Panc1 (cell line): ENCODE measurements around the gene BFSP1. TPM values are rescaled to one million over a fixed set of nuclear protein-coding genes. Genes with fewer than 3 reads are reported as not detected.

Experiments used
- ATAC-seq: fragments of 200-7000 bp; cut with Tn5 transposase; 2 replicates; pipeline ENCODE4 v1.9.1; 2020; ENCODE audit warnings: mild to moderate bottlenecking, moderate library complexity
- BruUV-seq: library from RNA; stranded (reverse); fragments of 400-500 nt; replicated peaks from 2 replicates; lab custom pipeline; 2021; lab: Mats Ljungman, UMichigan
- CTCF ChIA-PET: fragments of 300-600 bp; sonication (Branson Sonifier 250); formaldehyde crosslinking; loops from one replicate; lab custom pipeline; 2022; ENCODE audit warnings: antibody characterized with exemption; lab: Charles Lee
- POLR2A ChIA-PET: fragments of 300-600 bp; sonication (Branson Sonifier 250); formaldehyde crosslinking; loops from one replicate; lab custom pipeline; 2022; ENCODE audit warnings: antibody characterized with exemption; lab: Charles Lee
- DNase-seq: peaks from one replicate; pipeline ENCODE4 v3.0.0-alpha.2; 2010; ENCODE audit warnings: low read depth, low spot score
- H3K27ac ChIP-seq: 2 replicates; pipeline ENCODE4 v1.5.1; 2011; ENCODE audit warnings: mild to moderate bottlenecking, low read length, inconsistent platforms
- H3K27me3 ChIP-seq: fragments of 200-500 bp; sonication (Bioruptor generic); 2 replicates; pipeline ENCODE4 v1.6.0; 2014; ENCODE audit warnings: low read length, inconsistent platforms; ENCODE audit not compliant: control insufficient read depth, insufficient read depth
- H3K36me3 ChIP-seq: fragments of 200-500 bp; sonication (Bioruptor generic); 2 replicates; pipeline ENCODE4 v1.5.1; 2014; ENCODE audit warnings: inconsistent platforms, mild to moderate bottlenecking, low read length, moderate library complexity; ENCODE audit not compliant: control insufficient read depth, insufficient read depth
- H3K4me1 ChIP-seq: 2 replicates; pipeline ENCODE4 v1.5.1; 2011; ENCODE audit warnings: inconsistent platforms, mild to moderate bottlenecking, low read length, moderate library complexity; ENCODE audit not compliant: control insufficient read depth, insufficient read depth
- H3K4me3 ChIP-seq, 2 experiments: 2 replicates each; pipeline ENCODE4 v1.5.1; 2011 to 2012; ENCODE audit warnings: low read depth in 2 of 2, low read length in 2 of 2, mild to moderate bottlenecking in 2 of 2, inconsistent platforms in 1 of 2, moderate library complexity in 1 of 2
- H3K9me3 ChIP-seq: fragments of 200-500 bp; sonication (Bioruptor generic); 2 replicates; pipeline ENCODE4 v1.5.1; 2014; ENCODE audit warnings: low read depth, mild to moderate bottlenecking, inconsistent platforms, low read length, moderate library complexity; ENCODE audit not compliant: control insufficient read depth, insufficient read depth
- CTCF ChIP-seq: fragments of 450-650 bp; IDR thresholded peaks from 2 replicates; pipeline ENCODE4 v1.5.1; 2017; ENCODE audit warnings: mild to moderate bottlenecking
- POLR2AphosphoS5 ChIP-seq: IDR thresholded peaks from 2 replicates; pipeline ENCODE4 v1.6.1; 2012; ENCODE audit warnings: mild to moderate bottlenecking, low read depth, low read length, moderate library complexity
- REST ChIP-seq, 2 experiments: IDR thresholded peaks; 2 replicates each; pipeline ENCODE4 v1.6.1; 2011 to 2012; ENCODE audit warnings: low read depth in 2 of 2, control low read depth in 1 of 2, low read length in 1 of 2, mild to moderate bottlenecking in 1 of 2, moderate library complexity in 1 of 2; ENCODE audit not compliant: insufficient read depth in 1 of 2
- SIN3A ChIP-seq: IDR thresholded peaks from 2 replicates; pipeline ENCODE4 v1.6.1; 2012; ENCODE audit warnings: low read depth, mild to moderate bottlenecking, low read length, moderate library complexity, borderline replicate concordance; ENCODE audit not compliant: insufficient read depth
- TCF7L2 ChIP-seq: IDR thresholded peaks from 2 replicates; pipeline ENCODE4 v1.6.1; 2011; ENCODE audit warnings: mild to moderate bottlenecking, low read depth, low read length, inconsistent platforms
- in situ Hi-C: cut with HindIII; loops from 2 replicates; pipeline ENCODE4 v1.10.0; 2016; ENCODE audit warnings: low sequenced_read_pairs, low pct_unique_long_range_greater_than_20kb
- intact Hi-C: fragments of 100-400 bp; cut with micrococcal nuclease; formaldehyde crosslinking; loops from one replicate; pipeline ENCODE4 v1.10.0; 2022; ENCODE audit not compliant: unreplicated experiment
- total RNA-seq: library from RNA; stranded (reverse); gene quantifications from one replicate; pipeline ENCODE4 v1.2.1, GENCODE V29; 2021; ENCODE audit not compliant: unreplicated experiment

BFSP1 gene
- total RNA-seq, 1 experiment from 2014 or later, result 6.9 TPM

- POLR2A ChIA-PET, result no interaction called here
- Histone ChIP-seq H3K27me3 (no peaks in the 10 kb centered on the region), H3K4me3 (no peak overlapping the region), H3K9me3 (no peaks in the 10 kb centered on the region), H3K4me1 (peaks cover 6% of the 10 kb centered on the region), H3K36me3 (no peaks in the 10 kb centered on the region), H3K27ac (no peak overlapping the region)
- ATAC-seq (peak; percentile 79), DNase-seq (no peak)
- CTCF ChIA-PET, result no interaction called here
- intact Hi-C loops (no loop called here), in situ Hi-C loops (no loop called here)
- TF ChIP-seq SIN3A, result no peak
- TF ChIP-seq CTCF, result no peak
- no peak for TF ChIP-seq TCF7L2
- no peak for TF ChIP-seq POLR2AphosphoS5
- TF ChIP-seq REST (IDR thresholded peaks at IDR 0.05; ENCODE audit: insufficient read depth in 1 of 2, low read depth in 2 of 2, low read length in 1 of 2), result no peak
- BruUV-seq, result no TSS peak
These were observed 5.5 kb downstream of the BFSP1 start for GRCh38 chr20:17525650-17526049.

- BruUV-seq, result no TSS peak
- POLR2A ChIA-PET, result no interaction called here
- Histone ChIP-seq H3K4me3 (no peak overlapping the region), H3K4me1 (peaks cover 2% of the 10 kb centered on the region), H3K9me3 (no peaks in the 10 kb centered on the region), H3K27ac (no peak overlapping the region), H3K36me3 (no peaks in the 10 kb centered on the region), H3K27me3 (no peaks in the 10 kb centered on the region)
- in situ Hi-C loops (no loop called here), intact Hi-C loops (no loop called here)
- TF ChIP-seq SIN3A, result no peak
- no peak for TF ChIP-seq TCF7L2
- TF ChIP-seq REST (IDR thresholded peaks at IDR 0.05; ENCODE audit: insufficient read depth in 1 of 2, low read depth in 2 of 2, low read length in 1 of 2), result no peak
- no peak for TF ChIP-seq CTCF
- TF ChIP-seq POLR2AphosphoS5, result no peak
- no peak for DNase-seq
- no peak for ATAC-seq
- CTCF ChIA-PET, result no interaction called here
These were observed 6.0 kb downstream of the BFSP1 start for GRCh38 chr20:17525132-17525531.
